Measurements from ENCODE around the gene TNK1.
A peak's percentile ranks its signal among the peaks of the same experiment; 100 is the strongest.
"Not testable (repeated sequence)": the region's sequence is repeated elsewhere in the genome, so short reads cannot be mapped to it uniquely, and the experiment has no call there.

The TNK1 gene

GRCh38 chr17:7355573-7355972 is 25.3 kb upstream of the TNK1 start:
- DNase-seq = no peak

- DNase-seq = peak; percentile 66
These were observed 24.8 kb upstream of the TNK1 start for GRCh38 chr17:7356072-7356549.

- peak; percentile 30 for DNase-seq
These were observed 24.1 kb upstream of the TNK1 start for GRCh38 chr17:7356756-7357155.

- DNase-seq = no peak
These were observed 23.5 kb upstream of the TNK1 start for GRCh38 chr17:7357381-7357780.

- DNase-seq = no peak
These were observed 19.0 kb upstream of the TNK1 start for GRCh38 chr17:7361906-7362305.

GRCh38 chr17:7363311-7363710 is 17.6 kb upstream of the TNK1 start:
- no peak for DNase-seq

- not testable (repeated sequence) for DNase-seq
These were observed 14.9 kb upstream of the TNK1 start for GRCh38 chr17:7365963-7366362.

- no peak for DNase-seq
These were observed 13.8 kb upstream of the TNK1 start for GRCh38 chr17:7367083-7367482.

GRCh38 chr17:7367918-7368598 is 12.8 kb upstream of the TNK1 start:
- no peak for DNase-seq

- not testable (repeated sequence) for DNase-seq
These were observed 12.3 kb upstream of the TNK1 start for GRCh38 chr17:7368599-7368994.

GRCh38 chr17:7369825-7370224 is 11.1 kb upstream of the TNK1 start:
- no peak for DNase-seq

GRCh38 chr17:7370853-7371252 is 10.0 kb upstream of the TNK1 start:
- DNase-seq = no peak

GRCh38 chr17:7374353-7374752 is 6.5 kb upstream of the TNK1 start:
- no peak for DNase-seq

- DNase-seq = no peak
These were observed 1.8 kb upstream of the TNK1 start for GRCh38 chr17:7379134-7379533.

- DNase-seq = peak; percentile 36
These were observed 568 bp upstream of the TNK1 start for GRCh38 chr17:7380321-7380720.

- DNase-seq = no peak
These were observed 2.0 kb downstream of the TNK1 start for GRCh38 chr17:7382901-7383300.

- no peak for DNase-seq
These were observed 2.5 kb downstream of the TNK1 start for GRCh38 chr17:7383371-7383741.

GRCh38 chr17:7383742-7384488 is 3.0 kb downstream of the TNK1 start:
- peak; percentile 30 for DNase-seq

- DNase-seq = no peak
These were observed 3.7 kb downstream of the TNK1 start for GRCh38 chr17:7384489-7385081.

GRCh38 chr17:7388856-7389255 is 8.0 kb downstream of the TNK1 start:
- DNase-seq = no peak

GRCh38 chr17:7389924-7390910 is 9.3 kb downstream of the TNK1 start:
- no peak for DNase-seq

- no peak for DNase-seq
These were observed 10.4 kb downstream of the TNK1 start for GRCh38 chr17:7391307-7391706.
